NCI-H524 treated with DMSO at 0.1 percent for 48 hours (cell line): ENCODE data around the gene TAS2R42.

Source experiments
- DNase-seq: peaks from one replicate; lab custom pipeline; 2025; lab: John Stamatoyannopoulos, UW

Gene TAS2R42

DNA sequence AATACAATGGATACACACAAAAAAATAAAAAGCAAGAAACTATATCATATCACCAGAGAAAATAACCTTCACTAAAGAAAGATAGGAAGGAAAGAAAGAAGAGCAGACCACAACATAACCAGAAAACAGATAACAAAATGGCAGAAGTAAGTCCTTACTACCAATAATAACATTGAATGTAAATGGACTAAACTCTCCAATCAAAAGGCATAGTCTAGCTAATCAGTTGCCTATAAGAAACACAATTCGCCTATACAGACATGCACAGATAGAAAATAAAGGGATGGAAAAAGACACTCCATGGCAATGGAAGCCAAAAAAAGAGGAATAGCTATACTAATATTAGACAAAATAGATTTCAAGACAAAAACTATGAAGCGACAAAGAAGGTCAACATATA lies 43.4 kb downstream of the TAS2R42 start:
- DNase-seq, result no peak

- DNase-seq, result no peak
These were observed 50.7 kb downstream of the TAS2R42 start for GRCh38 chr12:11136075-11136474.
